ENCODE measurements around the gene VSX2. TPM values are rescaled to one million over a fixed set of nuclear protein-coding genes. Genes with fewer than 3 reads are reported as not detected.

Gene VSX2
- total and polyA plus RNA-seq, 2 of the 13 experiments (the other 11 are each of a cell fraction or from before 2014, with no cell fraction given) = 0.05 TPM; not detected in 1

DNA sequence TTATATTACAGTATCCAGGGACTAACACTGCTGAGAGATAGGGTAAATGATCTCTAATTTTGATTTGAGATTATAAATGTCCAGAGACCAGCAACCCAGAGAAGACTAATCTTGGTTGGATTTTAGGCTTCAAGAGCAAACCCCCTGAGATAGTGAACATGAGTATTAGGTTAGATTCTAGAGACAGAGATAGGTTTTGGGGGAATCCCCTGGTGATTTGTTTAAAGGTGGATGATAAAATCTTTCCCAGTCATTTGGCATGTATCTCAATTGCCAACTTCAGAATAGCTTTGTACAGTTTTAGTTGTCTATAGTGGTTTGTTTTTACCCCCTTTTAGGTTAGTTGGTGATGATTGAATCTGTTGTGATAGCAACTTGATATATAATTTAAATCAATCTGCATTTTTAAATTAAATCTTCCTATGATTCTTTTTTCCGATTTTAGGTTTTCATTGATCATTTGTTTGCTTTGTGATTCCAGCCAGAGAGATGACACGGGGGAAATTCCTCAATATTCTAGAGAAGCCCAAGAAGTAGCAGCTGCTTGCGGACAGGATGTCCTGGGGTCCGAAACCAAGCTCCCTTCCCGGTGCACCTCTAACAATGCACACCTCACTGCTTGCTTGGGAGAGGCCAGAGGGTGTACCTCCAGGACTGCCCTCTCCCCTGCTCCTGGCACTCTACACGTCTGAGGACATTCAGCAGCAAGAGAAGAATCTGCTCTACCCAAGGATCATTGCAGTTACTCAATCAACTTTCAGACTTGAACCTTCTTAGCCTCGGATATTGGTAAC is 40.6 kb upstream of the VSX2 start:
- Histone ChIP-seq H3K4me2 (ENCODE audit: low read depth, low read length) (no peak overlapping the region), H2AFZ (ENCODE audit: low read length) (no peak overlapping the region), H4K20me1 (ENCODE audit: insufficient read depth, low read length) (no peaks in the 10 kb centered on the region), H3K4me1 (ENCODE audit: insufficient read depth, low read length) (peaks cover 6% of the 10 kb centered on the region; the same call in 1 of the 2 replicates), H3K79me2 (ENCODE audit: insufficient read depth, low read length) (no peaks in the 10 kb centered on the region), H3K27me3 (ENCODE audit: control insufficient read depth in 1 of 2, insufficient read depth in 2 of 2, low read length in 2 of 2) (no peaks in the 10 kb centered on the region), H3K9ac (ENCODE audit: insufficient read depth, low read depth, low read length) (no peak overlapping the region), H3K27ac (ENCODE audit: extremely low read length, insufficient read depth, low read length) (no peak overlapping the region), H3K9me3 (ENCODE audit: low read length) (no peaks in the 10 kb centered on the region), H3K4me3 (replicated peaks in 1 of 3; ENCODE audit: insufficient read depth in 1 of 3, low read depth in 2 of 3, low read length in 3 of 3) (no peak overlapping the region), H3K36me3 (replicated peaks in 1 of 2; ENCODE audit: control insufficient read depth in 1 of 2, insufficient read depth in 2 of 2, low read length in 2 of 2) (peaks cover 6 to 20% of the 10 kb centered on the region in 2 experiments; a peak in 4 of 5 replicates)
- 95% methylated on average over 7 of the region's 7 CpGs for WGBS (ENCODE audit: low lambda C conversion rate)
- ChIA-PET POLR2A (no interaction called here), CTCF (ENCODE audit: low intra/inter-chr PET ratio, low total read pairs) (no interaction called here)
- in situ Hi-C loops (cut with HindIII; ENCODE audit: extremely low pct_ligation_motif_present, low pct_unique_long_range_greater_than_20kb) (no loop called here), intact Hi-C loops (cut with micrococcal nuclease; ENCODE audit: unreplicated experiment) (no loop called here)
- ATAC-seq = no peak
- TF ChIP-seq SP5 (CRISPR knock-in tag; IDR thresholded peaks at IDR 0.05; ENCODE audit: borderline replicate concordance, low read depth) = no peak
- no peak for TF ChIP-seq FOXA1 (IDR thresholded peaks at IDR 0.05)
- no peak for TF ChIP-seq FOXA1 (CRISPR knock-in tag; IDR thresholded peaks at IDR 0.05)
- no peak for TF ChIP-seq ELF4 (CRISPR knock-in tag; IDR thresholded peaks at IDR 0.05; ENCODE audit: borderline replicate concordance)
- BruUV-seq (replicated peaks) = no TSS peak
- no peak for DNase-seq (ENCODE audit: low spot score)
- FAIRE-seq = no peak

DNA sequence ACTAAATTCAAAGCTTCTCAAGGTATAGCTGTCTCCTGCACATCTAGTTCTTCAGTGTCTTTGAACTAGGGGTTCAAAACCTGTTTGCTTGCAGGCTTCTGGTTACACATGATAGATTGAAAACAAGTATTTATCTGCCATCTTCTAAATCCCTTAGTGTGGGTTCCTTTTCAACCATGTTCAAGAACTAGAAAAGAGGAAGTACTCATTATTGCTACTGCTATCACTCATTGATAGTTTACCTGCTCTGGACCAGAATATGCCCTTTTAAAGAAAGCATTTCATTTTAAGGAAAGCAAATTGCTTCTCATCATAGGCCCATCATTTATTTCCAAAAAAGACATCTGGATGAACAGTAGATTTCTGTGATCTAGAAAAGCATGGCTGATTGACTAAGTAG is 37.1 kb upstream of the VSX2 start:
- CTCF ChIA-PET (ENCODE audit: low intra/inter-chr PET ratio, low total read pairs) = no interaction called here
- intact Hi-C loops (cut with micrococcal nuclease; ENCODE audit: unreplicated experiment) = no loop called here
- H2AFZ ChIP-seq (ENCODE audit: low read length) = no peak overlapping the region
- H3K4me3 ChIP-seq (replicated peaks in 1 of 3; ENCODE audit: insufficient read depth in 1 of 3, low read depth in 2 of 3, low read length in 3 of 3) = no peak overlapping the region
- FAIRE-seq (no peak), ATAC-seq (no peak), DNase-seq (ENCODE audit: low spot score) (no peak)
- POLR2A ChIA-PET = no interaction called here
- BruUV-seq (replicated peaks) = no TSS peak
- no peak overlapping the region for H3K9ac ChIP-seq (ENCODE audit: insufficient read depth, low read depth, low read length)
- in situ Hi-C loops (cut with HindIII; ENCODE audit: extremely low pct_ligation_motif_present, low pct_unique_long_range_greater_than_20kb) = no loop called here
- no peaks in the 10 kb centered on the region for H3K4me1 ChIP-seq (ENCODE audit: insufficient read depth, low read length)
- no peaks in the 10 kb centered on the region for H3K79me2 ChIP-seq (ENCODE audit: insufficient read depth, low read length)
- no peak overlapping the region for H3K4me2 ChIP-seq (ENCODE audit: low read depth, low read length)
- H3K9me3 ChIP-seq (ENCODE audit: low read length) = no peaks in the 10 kb centered on the region
- peaks cover 6 to 20% of the 10 kb centered on the region in 2 experiments; a peak in 4 of 5 replicates for H3K36me3 ChIP-seq (replicated peaks in 1 of 2; ENCODE audit: control insufficient read depth in 1 of 2, insufficient read depth in 2 of 2, low read length in 2 of 2)
- H3K27ac ChIP-seq (ENCODE audit: extremely low read length, insufficient read depth, low read length) = no peak overlapping the region
- no peaks in the 10 kb centered on the region; a peak in 1 of 5 replicates for H3K27me3 ChIP-seq (ENCODE audit: control insufficient read depth in 1 of 2, insufficient read depth in 2 of 2, low read length in 2 of 2)
- H4K20me1 ChIP-seq (ENCODE audit: insufficient read depth, low read length) = no peaks in the 10 kb centered on the region
- TF ChIP-seq, protein P1, sequence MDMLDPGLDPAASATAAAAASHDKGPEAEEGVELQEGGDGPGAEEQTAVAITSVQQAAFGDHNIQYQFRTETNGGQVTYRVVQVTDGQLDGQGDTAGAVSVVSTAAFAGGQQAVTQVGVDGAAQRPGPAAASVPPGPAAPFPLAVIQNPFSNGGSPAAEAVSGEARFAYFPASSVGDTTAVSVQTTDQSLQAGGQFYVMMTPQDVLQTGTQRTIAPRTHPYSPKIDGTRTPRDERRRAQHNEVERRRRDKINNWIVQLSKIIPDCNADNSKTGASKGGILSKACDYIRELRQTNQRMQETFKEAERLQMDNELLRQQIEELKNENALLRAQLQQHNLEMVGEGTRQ (IDR thresholded peaks at IDR 0.05; ENCODE audit: low read depth, low read length) = no peak
- TF ChIP-seq, protein P1 (CRISPR knock-in tag; IDR thresholded peaks at IDR 0.05; ENCODE audit: borderline replicate concordance) = no peak
- TF ChIP-seq ZFY (CRISPR knock-in tag; IDR thresholded peaks at IDR 0.05) (no peak), ZNF335 (CRISPR knock-in tag; IDR thresholded peaks at IDR 0.05) (no peak), ZFP90 (CRISPR knock-in tag; IDR thresholded peaks at IDR 0.05; ENCODE audit: borderline replicate concordance) (no peak), ZNF296 (CRISPR knock-in tag; conservative IDR thresholded peaks at IDR 0.05) (no peak), TRIM24 (CRISPR knock-in tag; IDR thresholded peaks at IDR 0.05) (no peak), FOSL2 (CRISPR knock-in tag; IDR thresholded peaks at IDR 0.05) (no peak), TCF7L2 (IDR thresholded peaks at IDR 0.05; ENCODE audit: low read depth, low read length) (no peak), JUN (CRISPR knock-in tag; IDR thresholded peaks at IDR 0.05) (no peak)
- TF ChIP-seq, protein P2, sequence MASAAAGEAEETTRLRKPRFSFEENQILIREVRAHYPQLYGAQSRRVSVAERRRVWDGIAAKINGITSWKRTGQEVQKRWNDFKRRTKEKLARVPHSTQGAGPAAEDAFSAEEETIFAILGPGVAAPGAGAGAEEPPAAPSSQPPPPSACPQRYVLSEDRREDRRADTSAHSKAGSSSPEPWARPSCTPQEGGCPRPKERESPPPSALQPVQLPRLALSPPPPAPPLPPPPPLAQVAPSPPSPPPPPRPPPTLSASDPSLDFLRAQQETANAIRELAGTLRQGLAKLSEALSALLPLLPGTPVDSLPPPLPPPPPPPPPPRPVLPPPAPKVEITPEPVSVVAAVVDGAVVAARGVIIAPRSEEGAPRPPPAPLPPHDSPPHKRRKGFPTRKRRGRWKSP (CRISPR knock-in tag; IDR thresholded peaks at IDR 0.05) = no peak

Data from HepG2 (cell line).